Esophagus squamous epithelium (tissue), 4 donors: ENCODE data around the gene ELF2.

ENCODE experiments used
- CTCF ChIP-seq, 6 experiments: fragments of 450-650 bp in 4 of 6; fragments of 200-600 bp in 2 of 6; sonication (generic) in 2 of 6; IDR thresholded peaks; one replicate each; pipeline ENCODE4 v1.5.1; 2016 to 2019; ENCODE audit warnings: antibody characterized with exemption in 6 of 6, mild to moderate bottlenecking in 4 of 6, moderate library complexity in 4 of 6
- POLR2A ChIP-seq, 4 donors: fragments of 450-650 bp; IDR thresholded peaks; one replicate each; pipeline ENCODE4 v1.6.1; 2017; ENCODE audit warnings: antibody characterized with exemption in 4 of 4, mild to moderate bottlenecking in 4 of 4, moderate library complexity in 3 of 4

- TF ChIP-seq CTCF (IDR thresholded peaks at IDR 0.05) (no peak), POLR2A (IDR thresholded peaks at IDR 0.05) (no peak)
Observed at GRCh38 chr4:139129206-139129605, 47.8 kb downstream of the ELF2 start.
